A549 (cell line): Measurements from ENCODE around the gene TRPM4.

Experiments used
- CHD2 ChIP-seq: fragments of 150-350 bp; IDR thresholded peaks from 2 replicates; pipeline ENCODE4 v1.6.1; 2014; ENCODE audit warnings: low read length; ENCODE audit not compliant: partially characterized antibody
- FOSL2 ChIP-seq, 2 experiments: fragments of 450-650 bp in 1 of 2; fragments of >200 bp in 1 of 2; sonication (Bioruptor Twin) in 1 of 2; formaldehyde crosslinking; IDR thresholded peaks; 2 replicates each; pipeline versions ENCODE4 v1.5.0 to v1.6.1; 2016 to 2020; ENCODE audit warnings: mild to moderate bottlenecking in 1 of 2, moderate library complexity in 1 of 2
- HDAC2 ChIP-seq: fragments of 200-600 bp; sonication (generic); IDR thresholded peaks from 2 replicates; pipeline ENCODE4 v1.6.1; 2016
- JUNB ChIP-seq: fragments of >200 bp; sonication (Bioruptor Twin); formaldehyde crosslinking; IDR thresholded peaks from 2 replicates; pipeline ENCODE4 v1.6.1; 2016
- POLR2A ChIP-seq: IDR thresholded peaks from 2 replicates; pipeline ENCODE4 v1.6.1; 2012; ENCODE audit warnings: mild to moderate bottlenecking, low read length
- ZSCAN20 ChIP-seq: fragments of 250-450 bp; sonication (Bioruptor Pico); IDR thresholded peaks from 2 replicates; pipeline ENCODE4 v1.8.0; 2022; ENCODE audit warnings: mild to moderate bottlenecking, moderate library complexity
- TF ChIP-seq, protein P1 (sequence below): fragments of >200 bp; sonication (Bioruptor Twin); formaldehyde crosslinking; IDR thresholded peaks from 3 replicates; pipeline ENCODE4 v1.5.1; 2016

GRCh38 chr19:49136771-49137171, 20.8 kb upstream of the TRPM4 start:
- TF ChIP-seq, protein P1, sequence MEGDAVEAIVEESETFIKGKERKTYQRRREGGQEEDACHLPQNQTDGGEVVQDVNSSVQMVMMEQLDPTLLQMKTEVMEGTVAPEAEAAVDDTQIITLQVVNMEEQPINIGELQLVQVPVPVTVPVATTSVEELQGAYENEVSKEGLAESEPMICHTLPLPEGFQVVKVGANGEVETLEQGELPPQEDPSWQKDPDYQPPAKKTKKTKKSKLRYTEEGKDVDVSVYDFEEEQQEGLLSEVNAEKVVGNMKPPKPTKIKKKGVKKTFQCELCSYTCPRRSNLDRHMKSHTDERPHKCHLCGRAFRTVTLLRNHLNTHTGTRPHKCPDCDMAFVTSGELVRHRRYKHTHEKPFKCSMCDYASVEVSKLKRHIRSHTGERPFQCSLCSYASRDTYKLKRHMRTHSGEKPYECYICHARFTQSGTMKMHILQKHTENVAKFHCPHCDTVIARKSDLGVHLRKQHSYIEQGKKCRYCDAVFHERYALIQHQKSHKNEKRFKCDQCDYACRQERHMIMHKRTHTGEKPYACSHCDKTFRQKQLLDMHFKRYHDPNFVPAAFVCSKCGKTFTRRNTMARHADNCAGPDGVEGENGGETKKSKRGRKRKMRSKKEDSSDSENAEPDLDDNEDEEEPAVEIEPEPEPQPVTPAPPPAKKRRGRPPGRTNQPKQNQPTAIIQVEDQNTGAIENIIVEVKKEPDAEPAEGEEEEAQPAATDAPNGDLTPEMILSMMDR, result no peak
- no peak for TF ChIP-seq JUNB
- no peak for TF ChIP-seq HDAC2
- TF ChIP-seq FOSL2 (IDR thresholded peaks at IDR 0.05), result no peak
- TF ChIP-seq FOSL2 (CRISPR knock-in tag; IDR thresholded peaks at IDR 0.05), result no peak
- no peak for TF ChIP-seq CHD2
- no peak for TF ChIP-seq ZSCAN20
- TF ChIP-seq POLR2A, result no peak
